Brain pericyte (primary cell): Measurements from ENCODE around the gene MAP2K7.
"Not testable (repeated sequence)": the region's sequence is repeated elsewhere in the genome, so short reads cannot be mapped to it uniquely, and the experiment has no call there.

Source experiments
- DNase-seq: peaks from one replicate; pipeline ENCODE4 v3.0.0-alpha.2; 2012; ENCODE audit warnings: low read depth, low spot score

MAP2K7 gene

DNA sequence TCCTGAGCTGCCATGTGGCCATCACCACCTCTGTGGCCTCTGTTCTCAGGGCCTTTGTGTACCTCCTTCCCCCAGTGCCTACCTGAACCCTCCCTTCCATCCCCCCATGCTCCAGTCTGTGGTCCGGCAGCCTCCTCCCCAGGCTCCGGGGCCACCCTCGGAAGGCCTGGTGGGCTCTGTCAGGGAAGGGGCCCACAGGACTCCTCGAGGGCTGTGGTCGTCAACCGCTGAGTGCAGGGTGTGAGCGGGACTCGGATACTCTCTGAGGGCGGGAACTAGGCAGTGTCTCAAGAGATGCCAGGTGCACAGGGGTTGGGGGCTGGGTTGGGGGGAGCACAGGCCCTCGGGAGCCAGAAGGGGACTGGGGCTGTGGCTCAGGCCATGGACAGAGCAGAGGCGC is 3.9 kb downstream of the MAP2K7 start:
- DNase-seq, result no peak

DNA sequence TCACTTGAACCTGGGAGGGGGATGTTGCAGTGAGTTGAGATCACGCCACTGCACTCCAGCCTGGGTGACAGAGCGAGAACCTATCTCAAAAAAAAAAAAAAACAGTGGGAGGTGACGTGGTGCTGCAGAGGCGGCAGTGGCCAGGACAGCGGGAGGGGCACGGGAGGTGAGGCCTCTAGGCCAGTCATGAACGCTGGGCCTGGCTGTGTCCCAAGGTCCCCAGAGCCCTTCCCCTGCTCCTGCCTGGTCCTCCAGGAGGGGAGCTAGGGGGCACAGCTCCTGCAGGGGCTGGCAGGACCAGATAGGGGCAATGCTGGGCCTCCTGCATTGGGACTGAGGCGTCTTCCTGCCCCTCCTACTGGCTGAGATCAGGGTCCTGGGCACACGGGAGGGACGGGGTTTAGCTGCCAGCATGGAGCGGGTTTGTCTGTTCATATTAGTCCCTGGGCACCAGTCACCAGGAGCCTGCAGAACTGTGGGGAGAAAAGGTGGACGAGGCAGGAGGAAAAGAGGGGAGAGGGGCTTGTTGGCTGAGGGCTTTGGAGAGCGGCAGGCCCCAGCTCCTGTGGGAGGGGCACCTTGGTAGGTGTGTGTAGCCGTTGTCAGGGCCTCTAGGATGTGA is 4.5 kb downstream of the MAP2K7 start:
- DNase-seq, result no peak

DNA sequence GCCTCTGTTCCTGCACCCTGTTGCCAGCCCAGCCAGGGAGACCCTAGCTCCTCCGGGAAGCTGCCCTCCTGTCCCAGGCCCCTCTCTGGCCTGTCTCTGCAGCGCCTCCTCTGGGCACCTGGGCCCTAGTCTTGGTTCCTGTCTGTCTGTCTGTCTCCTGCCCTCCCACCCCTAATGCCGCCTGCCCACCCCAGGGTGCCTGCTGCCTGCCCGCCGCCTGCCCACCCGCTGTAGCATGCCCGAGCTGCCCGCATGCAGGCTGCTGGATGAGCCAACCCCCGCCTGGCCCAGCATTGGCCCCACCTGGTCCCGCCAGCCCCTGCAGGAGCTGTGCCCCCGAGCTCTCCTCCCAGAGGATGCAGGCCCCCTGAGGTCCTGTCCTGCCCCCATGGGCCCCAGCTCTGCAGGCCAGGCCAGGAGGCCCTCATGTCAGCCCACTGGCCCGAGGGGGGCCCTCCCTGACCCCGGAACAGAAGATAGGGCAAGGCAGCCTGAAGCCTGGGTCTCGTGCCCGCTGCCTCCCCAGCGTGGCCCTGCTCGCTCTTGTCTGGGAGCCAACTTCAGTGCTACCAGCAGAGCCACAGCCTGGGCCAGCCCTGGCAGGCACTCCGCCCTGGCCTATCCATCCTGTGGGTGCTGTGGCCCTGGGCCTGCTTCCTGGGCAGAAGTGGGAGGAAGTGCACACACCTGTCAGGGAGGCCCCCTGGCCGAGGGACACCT is 5.2 kb downstream of the MAP2K7 start:
- DNase-seq, result no peak

- no peak for DNase-seq
Measured at GRCh38 chr19:7909471-7910067, 5.9 kb downstream of the MAP2K7 start.

- no peak for DNase-seq
Measured at GRCh38 chr19:7910321-7911161, 6.9 kb downstream of the MAP2K7 start.

- DNase-seq, result no peak
Measured at GRCh38 chr19:7911508-7912143, 7.9 kb downstream of the MAP2K7 start.

- no peak for DNase-seq
Measured at GRCh38 chr19:7912144-7912696, 8.5 kb downstream of the MAP2K7 start.

- no peak for DNase-seq
Measured at GRCh38 chr19:7912697-7913564, 9.3 kb downstream of the MAP2K7 start.

DNA sequence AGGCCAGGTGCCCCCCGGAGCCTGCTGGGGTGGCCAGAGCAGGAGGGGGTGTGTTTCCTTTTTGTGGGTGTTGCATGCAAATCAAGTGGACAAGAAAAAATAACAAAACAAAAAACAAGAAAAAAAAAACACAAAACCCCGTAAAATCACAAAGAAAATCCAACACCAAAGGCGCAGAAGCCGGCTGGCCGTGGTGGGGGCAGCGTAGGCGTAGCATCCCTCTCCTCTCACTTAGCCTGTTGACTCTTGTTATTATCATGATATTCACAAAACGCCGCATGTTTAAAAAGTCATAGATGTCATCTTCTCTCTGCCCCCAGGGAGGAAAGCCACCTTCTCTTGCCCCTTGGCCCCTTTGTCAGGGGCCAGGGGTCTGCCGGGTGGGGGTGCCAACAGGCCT is 10.0 kb downstream of the MAP2K7 start:
- no peak for DNase-seq

DNA sequence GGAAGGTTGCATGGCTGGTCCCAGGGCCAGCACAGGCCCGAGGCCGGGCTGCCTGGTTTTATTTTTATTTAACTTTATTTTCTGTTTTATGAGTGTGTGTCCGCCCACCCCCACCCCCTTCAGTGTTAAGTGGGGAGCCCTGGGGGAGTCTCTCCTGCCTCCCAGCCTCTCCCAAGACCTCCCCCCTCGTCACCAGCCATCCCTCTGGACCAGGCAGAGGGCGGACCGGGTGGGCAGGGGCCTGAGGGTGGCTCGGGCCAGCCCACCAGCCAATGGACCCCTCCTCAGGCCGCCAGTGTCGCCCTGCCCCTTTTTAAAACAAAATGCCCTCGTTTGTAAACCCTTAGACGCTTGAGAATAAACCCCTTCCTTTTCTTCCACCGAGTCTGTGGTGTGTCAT is 10.4 kb downstream of the MAP2K7 start:
- no peak for DNase-seq

GRCh38 chr19:7914598-7915045 is 10.9 kb downstream of the MAP2K7 start, which contains the start of gene TGFBR3L:
TGFBR3L (plus strand) TSS chr19:7914830.
- no peak for DNase-seq

- DNase-seq, result no peak
Measured at GRCh38 chr19:7915250-7916102, 11.8 kb downstream of the MAP2K7 start.

GRCh38 chr19:7916103-7916954 is 12.7 kb downstream of the MAP2K7 start:
- DNase-seq, result no peak

GRCh38 chr19:7916955-7917266 is 13.2 kb downstream of the MAP2K7 start:
- no peak for DNase-seq

DNA sequence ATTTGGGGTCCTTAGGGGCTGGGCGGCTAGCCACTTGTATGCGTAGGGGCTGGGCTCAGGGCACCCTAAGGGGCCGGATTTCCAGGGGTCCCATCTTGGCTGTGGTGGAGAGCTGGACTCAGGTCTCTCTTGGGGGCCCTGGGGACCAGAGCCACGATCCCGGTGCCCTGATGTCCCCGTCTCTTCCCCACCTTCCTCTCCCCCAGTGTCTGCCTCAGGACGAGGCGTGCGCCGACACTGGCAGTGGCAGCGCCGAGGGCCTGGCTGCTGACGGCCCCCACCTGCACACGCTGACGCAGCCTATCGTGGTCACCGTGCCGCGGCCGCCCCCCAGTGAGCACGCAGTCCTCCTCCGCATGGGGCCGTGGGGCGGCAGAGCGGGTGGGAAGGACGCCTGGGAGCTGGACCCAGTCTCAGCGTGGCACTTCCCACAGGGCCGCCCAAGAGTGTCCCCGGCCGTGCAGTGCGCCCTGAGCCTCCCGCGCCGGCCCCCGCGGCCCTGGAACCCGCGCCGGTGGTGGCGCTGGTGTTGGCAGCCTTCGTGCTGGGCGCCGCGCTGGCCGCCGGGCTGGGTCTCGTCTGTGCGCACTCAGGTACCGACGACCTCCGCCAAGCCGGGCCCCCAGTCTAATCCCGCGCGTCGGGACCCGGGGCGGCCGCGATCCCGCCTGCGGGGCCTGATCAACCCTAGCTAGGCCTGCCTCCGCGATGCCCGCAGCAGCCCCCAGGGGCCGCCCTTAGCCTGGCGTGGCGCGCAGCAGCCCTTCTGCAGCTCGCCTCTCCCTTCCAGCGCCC is 13.8 kb downstream of the MAP2K7 start:
- no peak for DNase-seq

GRCh38 chr19:7918062-7918614 is 14.5 kb downstream of the MAP2K7 start:
- DNase-seq, result not testable (repeated sequence)
